ENCODE data around the gene MVP.
A peak's percentile ranks its signal among the peaks of the same experiment; 100 is the strongest.

The MVP gene

DNA sequence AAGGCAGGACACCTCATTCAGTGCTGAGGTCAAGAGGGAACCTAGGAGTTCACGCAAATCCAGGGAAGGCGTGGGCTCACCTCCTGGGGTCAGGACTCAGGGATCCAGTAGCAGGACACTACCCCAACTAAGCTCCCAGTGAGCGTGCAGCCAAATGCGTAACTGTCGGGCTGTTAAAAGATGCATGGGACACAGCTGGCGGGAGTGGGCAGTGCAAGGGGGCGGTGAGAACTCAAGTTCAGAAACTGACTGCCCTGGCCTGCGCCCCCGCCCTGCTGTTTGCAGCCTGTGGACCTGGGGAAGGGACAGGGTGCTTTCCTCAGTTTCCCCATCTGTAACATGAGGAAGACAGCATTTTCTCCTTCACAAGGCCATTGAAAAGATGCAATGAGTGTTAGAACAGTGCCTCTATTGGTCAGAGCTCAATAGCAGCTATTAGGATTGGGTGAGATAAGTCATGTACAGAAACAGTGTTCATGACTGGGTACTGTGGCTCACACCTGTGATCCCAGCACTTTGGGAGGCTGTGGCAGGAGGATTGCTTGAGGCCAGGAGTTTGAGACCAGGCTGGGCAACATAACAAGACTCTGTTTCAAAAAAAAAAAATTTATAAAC lies 22.6 kb downstream of the MVP start:
- peak; percentile 39; the same call in 2 of the 3 replicates for ATAC-seq
- TF ChIP-seq OSR1 (CRISPR knock-in tag; IDR thresholded peaks at IDR 0.05) (no peak), ZFP3 (CRISPR knock-in tag; IDR thresholded peaks at IDR 0.05) (peak; percentile 46; the same call in 1 of the 2 replicates), RARB (CRISPR knock-in tag; IDR thresholded peaks at IDR 0.05) (no peak)
- TF ChIP-seq, protein P1, sequence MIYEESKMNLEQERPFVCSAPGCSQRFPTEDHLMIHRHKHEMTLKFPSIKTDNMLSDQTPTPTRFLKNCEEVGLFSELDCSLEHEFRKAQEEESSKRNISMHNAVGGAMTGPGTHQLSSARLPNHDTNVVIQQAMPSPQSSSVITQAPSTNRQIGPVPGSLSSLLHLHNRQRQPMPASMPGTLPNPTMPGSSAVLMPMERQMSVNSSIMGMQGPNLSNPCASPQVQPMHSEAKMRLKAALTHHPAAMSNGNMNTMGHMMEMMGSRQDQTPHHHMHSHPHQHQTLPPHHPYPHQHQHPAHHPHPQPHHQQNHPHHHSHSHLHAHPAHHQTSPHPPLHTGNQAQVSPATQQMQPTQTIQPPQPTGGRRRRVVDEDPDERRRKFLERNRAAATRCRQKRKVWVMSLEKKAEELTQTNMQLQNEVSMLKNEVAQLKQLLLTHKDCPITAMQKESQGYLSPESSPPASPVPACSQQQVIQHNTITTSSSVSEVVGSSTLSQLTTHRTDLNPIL (CRISPR knock-in tag; IDR thresholded peaks at IDR 0.05; ENCODE audit: low read depth): no peak

DNA sequence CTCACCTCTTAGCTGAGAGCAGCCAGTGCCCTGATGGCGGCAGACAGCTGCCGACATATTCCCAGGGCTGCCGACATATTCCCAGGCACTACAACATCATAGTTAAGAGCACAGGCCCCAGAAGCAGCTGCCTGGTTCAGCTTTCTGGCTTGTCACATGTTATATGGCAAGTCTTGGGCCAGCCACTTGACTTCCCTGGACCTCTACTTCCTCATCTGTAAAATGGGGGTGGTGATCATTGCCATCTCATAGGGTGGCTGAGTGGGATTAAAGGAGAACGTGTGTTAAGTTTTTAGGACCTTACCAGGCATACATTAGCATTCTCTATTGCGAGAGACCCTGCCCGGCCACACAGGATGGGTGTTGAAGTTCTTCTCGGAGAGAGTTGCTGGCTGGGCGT lies 23.7 kb downstream of the MVP start:
- no peak for ATAC-seq
- TF ChIP-seq ZNF565 (CRISPR knock-in tag; conservative IDR thresholded peaks at IDR 0.05; ENCODE audit: low read depth): no peak
- TF ChIP-seq GLIS3 (CRISPR knock-in tag; IDR thresholded peaks at IDR 0.05): no peak
- TF ChIP-seq, protein P1 (CRISPR knock-in tag; IDR thresholded peaks at IDR 0.05; ENCODE audit: low read depth): no peak
- no peak for TF ChIP-seq ZFP3 (CRISPR knock-in tag; IDR thresholded peaks at IDR 0.05)
- no peak for TF ChIP-seq TCF4 (CRISPR knock-in tag; IDR thresholded peaks at IDR 0.05; ENCODE audit: borderline replicate concordance)
- TF ChIP-seq SNAI2 (CRISPR knock-in tag; IDR thresholded peaks at IDR 0.05): no peak
- TF ChIP-seq RARB (CRISPR knock-in tag; IDR thresholded peaks at IDR 0.05): no peak
- no peak for TF ChIP-seq PPARA (CRISPR knock-in tag; IDR thresholded peaks at IDR 0.05; ENCODE audit: borderline replicate concordance)
- TF ChIP-seq, protein P2, sequence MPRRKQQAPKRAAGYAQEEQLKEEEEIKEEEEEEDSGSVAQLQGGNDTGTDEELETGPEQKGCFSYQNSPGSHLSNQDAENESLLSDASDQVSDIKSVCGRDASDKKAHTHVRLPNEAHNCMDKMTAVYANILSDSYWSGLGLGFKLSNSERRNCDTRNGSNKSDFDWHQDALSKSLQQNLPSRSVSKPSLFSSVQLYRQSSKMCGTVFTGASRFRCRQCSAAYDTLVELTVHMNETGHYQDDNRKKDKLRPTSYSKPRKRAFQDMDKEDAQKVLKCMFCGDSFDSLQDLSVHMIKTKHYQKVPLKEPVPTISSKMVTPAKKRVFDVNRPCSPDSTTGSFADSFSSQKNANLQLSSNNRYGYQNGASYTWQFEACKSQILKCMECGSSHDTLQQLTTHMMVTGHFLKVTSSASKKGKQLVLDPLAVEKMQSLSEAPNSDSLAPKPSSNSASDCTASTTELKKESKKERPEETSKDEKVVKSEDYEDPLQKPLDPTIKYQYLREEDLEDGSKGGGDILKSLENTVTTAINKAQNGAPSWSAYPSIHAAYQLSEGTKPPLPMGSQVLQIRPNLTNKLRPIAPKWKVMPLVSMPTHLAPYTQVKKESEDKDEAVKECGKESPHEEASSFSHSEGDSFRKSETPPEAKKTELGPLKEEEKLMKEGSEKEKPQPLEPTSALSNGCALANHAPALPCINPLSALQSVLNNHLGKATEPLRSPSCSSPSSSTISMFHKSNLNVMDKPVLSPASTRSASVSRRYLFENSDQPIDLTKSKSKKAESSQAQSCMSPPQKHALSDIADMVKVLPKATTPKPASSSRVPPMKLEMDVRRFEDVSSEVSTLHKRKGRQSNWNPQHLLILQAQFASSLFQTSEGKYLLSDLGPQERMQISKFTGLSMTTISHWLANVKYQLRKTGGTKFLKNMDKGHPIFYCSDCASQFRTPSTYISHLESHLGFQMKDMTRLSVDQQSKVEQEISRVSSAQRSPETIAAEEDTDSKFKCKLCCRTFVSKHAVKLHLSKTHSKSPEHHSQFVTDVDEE (CRISPR knock-in tag; IDR thresholded peaks at IDR 0.05): no peak
- TF ChIP-seq, protein P3, sequence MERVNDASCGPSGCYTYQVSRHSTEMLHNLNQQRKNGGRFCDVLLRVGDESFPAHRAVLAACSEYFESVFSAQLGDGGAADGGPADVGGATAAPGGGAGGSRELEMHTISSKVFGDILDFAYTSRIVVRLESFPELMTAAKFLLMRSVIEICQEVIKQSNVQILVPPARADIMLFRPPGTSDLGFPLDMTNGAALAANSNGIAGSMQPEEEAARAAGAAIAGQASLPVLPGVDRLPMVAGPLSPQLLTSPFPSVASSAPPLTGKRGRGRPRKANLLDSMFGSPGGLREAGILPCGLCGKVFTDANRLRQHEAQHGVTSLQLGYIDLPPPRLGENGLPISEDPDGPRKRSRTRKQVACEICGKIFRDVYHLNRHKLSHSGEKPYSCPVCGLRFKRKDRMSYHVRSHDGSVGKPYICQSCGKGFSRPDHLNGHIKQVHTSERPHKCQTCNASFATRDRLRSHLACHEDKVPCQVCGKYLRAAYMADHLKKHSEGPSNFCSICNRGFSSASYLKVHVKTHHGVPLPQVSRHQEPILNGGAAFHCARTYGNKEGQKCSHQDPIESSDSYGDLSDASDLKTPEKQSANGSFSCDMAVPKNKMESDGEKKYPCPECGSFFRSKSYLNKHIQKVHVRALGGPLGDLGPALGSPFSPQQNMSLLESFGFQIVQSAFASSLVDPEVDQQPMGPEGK (CRISPR knock-in tag; IDR thresholded peaks at IDR 0.05; ENCODE audit: borderline replicate concordance): no peak
- no peak for TF ChIP-seq ZFP30 (CRISPR knock-in tag; IDR thresholded peaks at IDR 0.05)
- no peak for TF ChIP-seq CSDC2 (CRISPR knock-in tag; IDR thresholded peaks at IDR 0.05)
- TF ChIP-seq, protein P4, sequence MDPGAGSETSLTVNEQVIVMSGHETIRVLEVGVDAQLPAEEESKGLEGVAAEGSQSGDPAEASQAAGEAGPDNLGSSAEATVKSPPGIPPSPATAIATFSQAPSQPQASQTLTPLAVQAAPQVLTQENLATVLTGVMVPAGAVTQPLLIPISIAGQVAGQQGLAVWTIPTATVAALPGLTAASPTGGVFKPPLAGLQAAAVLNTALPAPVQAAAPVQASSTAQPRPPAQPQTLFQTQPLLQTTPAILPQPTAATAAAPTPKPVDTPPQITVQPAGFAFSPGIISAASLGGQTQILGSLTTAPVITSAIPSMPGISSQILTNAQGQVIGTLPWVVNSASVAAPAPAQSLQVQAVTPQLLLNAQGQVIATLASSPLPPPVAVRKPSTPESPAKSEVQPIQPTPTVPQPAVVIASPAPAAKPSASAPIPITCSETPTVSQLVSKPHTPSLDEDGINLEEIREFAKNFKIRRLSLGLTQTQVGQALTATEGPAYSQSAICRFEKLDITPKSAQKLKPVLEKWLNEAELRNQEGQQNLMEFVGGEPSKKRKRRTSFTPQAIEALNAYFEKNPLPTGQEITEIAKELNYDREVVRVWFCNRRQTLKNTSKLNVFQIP (CRISPR knock-in tag; IDR thresholded peaks at IDR 0.05; ENCODE audit: borderline replicate concordance, low read depth): no peak
- no peak for TF ChIP-seq ESRRG (CRISPR knock-in tag; IDR thresholded peaks at IDR 0.05)
- TF ChIP-seq ZNF70 (CRISPR knock-in tag; IDR thresholded peaks at IDR 0.05): no peak

DNA sequence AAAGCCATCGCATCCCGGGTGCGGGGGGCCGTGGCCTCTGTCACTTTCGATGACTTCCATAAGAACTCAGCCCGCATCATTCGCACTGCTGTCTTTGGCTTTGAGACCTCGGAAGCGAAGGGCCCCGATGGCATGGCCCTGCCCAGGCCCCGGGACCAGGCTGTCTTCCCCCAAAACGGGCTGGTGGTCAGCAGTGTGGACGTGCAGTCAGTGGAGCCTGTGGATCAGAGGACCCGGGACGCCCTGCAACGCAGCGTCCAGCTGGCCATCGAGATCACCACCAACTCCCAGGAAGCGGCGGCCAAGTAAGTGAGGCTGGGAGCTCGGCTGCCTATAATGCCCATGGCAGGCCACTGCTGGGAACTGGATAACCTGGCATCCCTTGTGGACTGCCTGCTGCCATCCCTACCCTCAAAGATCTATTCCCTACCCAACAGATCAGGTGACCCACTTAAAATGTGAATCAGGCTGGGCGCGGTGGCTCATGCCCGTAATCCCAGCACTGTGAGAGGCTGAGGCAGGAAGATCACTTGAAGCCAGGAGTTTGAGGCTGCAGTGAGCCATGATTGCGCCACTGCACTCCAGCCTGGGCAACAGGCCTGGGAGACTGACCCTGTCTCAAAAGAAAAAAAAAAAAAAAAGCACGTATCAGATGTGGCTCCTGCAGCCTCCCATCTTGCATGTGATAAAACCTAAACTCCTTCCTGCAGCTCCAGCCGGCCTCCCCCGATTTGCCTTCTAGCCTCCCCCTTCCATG lies 24.5 kb downstream of the MVP start:
- no peak for TF ChIP-seq ZFP3 (CRISPR knock-in tag; IDR thresholded peaks at IDR 0.05)
- no peak for TF ChIP-seq TOX (CRISPR knock-in tag; IDR thresholded peaks at IDR 0.05; ENCODE audit: borderline replicate concordance)
- no peak for TF ChIP-seq ZFP30 (CRISPR knock-in tag; IDR thresholded peaks at IDR 0.05)
- no peak for TF ChIP-seq GLIS3 (CRISPR knock-in tag; IDR thresholded peaks at IDR 0.05)
- TF ChIP-seq, protein P3 (CRISPR knock-in tag; IDR thresholded peaks at IDR 0.05; ENCODE audit: borderline replicate concordance): no peak
- no peak for TF ChIP-seq ZC3H10 (CRISPR knock-in tag; IDR thresholded peaks at IDR 0.05)
- no peak for TF ChIP-seq ISL1 (CRISPR knock-in tag; IDR thresholded peaks at IDR 0.05)
- no peak for TF ChIP-seq ARNTL (CRISPR knock-in tag; IDR thresholded peaks at IDR 0.05; ENCODE audit: borderline replicate concordance, low read depth)
- TF ChIP-seq, protein P5, sequence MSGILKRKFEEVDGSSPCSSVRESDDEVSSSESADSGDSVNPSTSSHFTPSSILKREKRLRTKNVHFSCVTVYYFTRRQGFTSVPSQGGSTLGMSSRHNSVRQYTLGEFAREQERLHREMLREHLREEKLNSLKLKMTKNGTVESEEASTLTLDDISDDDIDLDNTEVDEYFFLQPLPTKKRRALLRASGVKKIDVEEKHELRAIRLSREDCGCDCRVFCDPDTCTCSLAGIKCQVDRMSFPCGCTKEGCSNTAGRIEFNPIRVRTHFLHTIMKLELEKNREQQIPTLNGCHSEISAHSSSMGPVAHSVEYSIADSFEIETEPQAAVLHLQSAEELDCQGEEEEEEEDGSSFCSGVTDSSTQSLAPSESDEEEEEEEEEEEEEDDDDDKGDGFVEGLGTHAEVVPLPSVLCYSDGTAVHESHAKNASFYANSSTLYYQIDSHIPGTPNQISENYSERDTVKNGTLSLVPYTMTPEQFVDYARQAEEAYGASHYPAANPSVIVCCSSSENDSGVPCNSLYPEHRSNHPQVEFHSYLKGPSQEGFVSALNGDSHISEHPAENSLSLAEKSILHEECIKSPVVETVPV (CRISPR knock-in tag; IDR thresholded peaks at IDR 0.05): no peak
- no peak for ATAC-seq

All from SK-N-SH treated with all-trans-retinoic acid at 6 μM for 48 hours (cell line).